ENCODE measurements around the gene AGPAT4. TPM values are rescaled to one million over a fixed set of nuclear protein-coding genes. Genes with fewer than 3 reads are reported as not detected.

Gene AGPAT4
- total RNA-seq, 1 experiment from 2014 or later = 0.07 TPM

- H3K36me3 ChIP-seq (ENCODE audit: low read depth) = no peaks in the 10 kb centered on the region
- H4K20me1 ChIP-seq (ENCODE audit: insufficient read depth) = no peaks in the 10 kb centered on the region
- H3F3A ChIP-seq (ENCODE audit: insufficient read depth, low read depth) = no peaks in the 10 kb centered on the region
- no peaks in the 10 kb centered on the region for H3K79me2 ChIP-seq (ENCODE audit: low read depth)
- H3K4me2 ChIP-seq = no peak overlapping the region
- no peaks in the 10 kb centered on the region for H3K9me3 ChIP-seq (ENCODE audit: insufficient read depth, low read depth)
- DNase-seq = no peak
- ChIA-PET POLR2A (ENCODE audit: unreplicated experiment) (no interaction called here), CTCF (no interaction called here)
- no TSS peak for BruUV-seq (replicated peaks)
- no peaks in the 10 kb centered on the region for H3K4me1 ChIP-seq (replicated peaks; ENCODE audit: insufficient read depth)
- TF ChIP-seq CTCF (conservative IDR thresholded peaks at IDR 0.05) (no peak), EZH2 (IDR thresholded peaks at IDR 0.05; ENCODE audit: low read depth) (no peak)
- no peak overlapping the region for H3K4me3 ChIP-seq
- H3K27ac ChIP-seq = no peak overlapping the region
- intact Hi-C loops (cut with micrococcal nuclease; ENCODE audit: unreplicated experiment) = no loop called here
- no peaks in the 10 kb centered on the region for H3K9me2 ChIP-seq (ENCODE audit: insufficient read depth)
- peaks cover 24% of the 10 kb centered on the region for H3K27me3 ChIP-seq (ENCODE audit: insufficient read depth, low read depth)
- no peak overlapping the region for H2AFZ ChIP-seq
These were observed 44.8 kb downstream of the AGPAT4 start for GRCh38 chr6:161228921-161229591.

GRCh38 chr6:161228096-161228495 lies 45.8 kb downstream of the AGPAT4 start:
- Histone ChIP-seq H3K4me2 (no peak overlapping the region), H3K4me3 (no peak overlapping the region), H4K20me1 (ENCODE audit: insufficient read depth) (no peaks in the 10 kb centered on the region), H2AFZ (no peak overlapping the region), H3K36me3 (ENCODE audit: low read depth) (no peaks in the 10 kb centered on the region), H3K4me1 (replicated peaks; ENCODE audit: insufficient read depth) (no peaks in the 10 kb centered on the region), H3K79me2 (ENCODE audit: low read depth) (no peaks in the 10 kb centered on the region), H3K9me3 (ENCODE audit: insufficient read depth, low read depth) (no peaks in the 10 kb centered on the region), H3K27me3 (ENCODE audit: insufficient read depth, low read depth) (peaks cover 24% of the 10 kb centered on the region), H3K9me2 (ENCODE audit: insufficient read depth) (no peaks in the 10 kb centered on the region), H3F3A (ENCODE audit: insufficient read depth, low read depth) (no peaks in the 10 kb centered on the region), H3K27ac (no peak overlapping the region)
- intact Hi-C loops (cut with micrococcal nuclease; ENCODE audit: unreplicated experiment) = no loop called here
- DNase-seq = no peak
- POLR2A ChIA-PET (ENCODE audit: unreplicated experiment) = no interaction called here
- CTCF ChIA-PET = no interaction called here
- TF ChIP-seq CTCF (conservative IDR thresholded peaks at IDR 0.05) = no peak
- TF ChIP-seq EZH2 (IDR thresholded peaks at IDR 0.05; ENCODE audit: low read depth) = no peak
- BruUV-seq (replicated peaks) = no TSS peak

- intact Hi-C loops (cut with micrococcal nuclease; ENCODE audit: unreplicated experiment) = no loop called here
- POLR2A ChIA-PET (ENCODE audit: unreplicated experiment) = no interaction called here
These were observed 46.6 kb downstream of the AGPAT4 start for GRCh38 chr6:161227004-161227960.

More at GRCh38 chr6:161227004-161227960, 46.6 kb downstream of the AGPAT4 start:
- CTCF ChIA-PET = no interaction called here
- H3K79me2 ChIP-seq (ENCODE audit: low read depth) = no peaks in the 10 kb centered on the region
- BruUV-seq (replicated peaks) = no TSS peak
- H3K27me3 ChIP-seq (ENCODE audit: insufficient read depth, low read depth) = peaks cover 24% of the 10 kb centered on the region
- no peaks in the 10 kb centered on the region for H3K36me3 ChIP-seq (ENCODE audit: low read depth)
- no peak overlapping the region for H3K4me3 ChIP-seq
- no peaks in the 10 kb centered on the region for H3K9me3 ChIP-seq (ENCODE audit: insufficient read depth, low read depth)
- TF ChIP-seq EZH2 (IDR thresholded peaks at IDR 0.05; ENCODE audit: low read depth) (no peak), CTCF (conservative IDR thresholded peaks at IDR 0.05) (no peak)
- no peak overlapping the region for H3K27ac ChIP-seq
- H3K9me2 ChIP-seq (ENCODE audit: insufficient read depth) = no peaks in the 10 kb centered on the region
- no peaks in the 10 kb centered on the region for H3K4me1 ChIP-seq (replicated peaks; ENCODE audit: insufficient read depth)
- H3F3A ChIP-seq (ENCODE audit: insufficient read depth, low read depth) = no peaks in the 10 kb centered on the region
- H3K4me2 ChIP-seq = no peak overlapping the region
- DNase-seq = no peak
- H2AFZ ChIP-seq = no peak overlapping the region
- H4K20me1 ChIP-seq (ENCODE audit: insufficient read depth) = no peaks in the 10 kb centered on the region
